Upper lobe of right lung (tissue), 1 donor: ENCODE measurements around the gene SOCS3. TPM values are rescaled to one million over a fixed set of nuclear protein-coding genes. Genes with fewer than 3 reads are reported as not detected.

ENCODE experiments used
- ATAC-seq: fragments of 200-7000 bp; cut with Tn5 transposase; one replicate; pipeline ENCODE4 v1.9.1; 2020; ENCODE audit warnings: mild to moderate bottlenecking, moderate library complexity
- DNase-seq: peaks from one replicate; pipeline ENCODE4 v3.0.0-alpha.2; 2020
- H3K27ac ChIP-seq: fragments of 200-600 bp; one replicate; pipeline ENCODE4 v1.8.0; 2022
- H3K27me3 ChIP-seq: fragments of 200-600 bp; one replicate; pipeline ENCODE4 v1.8.0; 2022; ENCODE audit warnings: mild to moderate bottlenecking
- H3K36me3 ChIP-seq: fragments of 200-600 bp; one replicate; pipeline ENCODE4 v1.8.0; 2022
- H3K4me1 ChIP-seq: fragments of 200-600 bp; one replicate; pipeline ENCODE4 v1.8.0; 2022
- H3K4me3 ChIP-seq: fragments of 200-600 bp; one replicate; pipeline ENCODE4 v1.8.0; 2022; ENCODE audit warnings: mild to moderate bottlenecking
- H3K9me3 ChIP-seq: fragments of 200-600 bp; one replicate; pipeline ENCODE4 v1.8.0; 2022
- CTCF ChIP-seq: fragments of 200-600 bp; IDR thresholded peaks from one replicate; pipeline ENCODE4 v1.8.0; 2022; ENCODE audit warnings: antibody characterized with exemption
- intact Hi-C: fragments of 100-400 bp; cut with DNase I; formaldehyde crosslinking; loops from one replicate; pipeline ENCODE4 v1.11.0; 2022
- total RNA-seq: library from RNA; stranded (reverse); fragmentation: NEBNext Ultra II Directional; extraction: Animal tissue kit (Norgen Biotek cat#: 25700); gene quantifications from one replicate; pipeline ENCODE4 v1.2.1, GENCODE V29; 2021
- donor health status: DM: no; HTN: yes; CAD: no; lungs with severe emphysema.

SOCS3 gene
- total RNA-seq, 1 donor from 2014 or later: 82.0 TPM

GRCh38 chr17:78357672-78358537, 2.0 kb downstream of the SOCS3 start:
- H3K27me3 ChIP-seq: no peaks in the 10 kb centered on the region
- no peak for TF ChIP-seq CTCF
- H3K27ac ChIP-seq: peak overlapping the region; percentile 93
- peaks cover 65% of the 10 kb centered on the region for H3K4me1 ChIP-seq
- no peak for ATAC-seq
- peaks cover 32% of the 10 kb centered on the region for H3K36me3 ChIP-seq
- intact Hi-C loops: no loop called here
- no peaks in the 10 kb centered on the region for H3K9me3 ChIP-seq
- H3K4me3 ChIP-seq: peak overlapping the region; percentile 72
- no peak for DNase-seq

- Histone ChIP-seq H3K4me1 (peaks cover 70% of the 10 kb centered on the region), H3K9me3 (no peaks in the 10 kb centered on the region), H3K4me3 (peak overlapping the region; percentile 72), H3K27ac (peak overlapping the region; percentile 93), H3K27me3 (no peaks in the 10 kb centered on the region), H3K36me3 (peaks cover 32% of the 10 kb centered on the region)
- TF ChIP-seq CTCF: no peak
- intact Hi-C loops: no loop called here
- ATAC-seq: no peak
- DNase-seq: peak; percentile 78
Observed at GRCh38 chr17:78357177-78357586, 2.7 kb downstream of the SOCS3 start.

- peak overlapping the region; percentile 93 for H3K27ac ChIP-seq
- H3K9me3 ChIP-seq: no peaks in the 10 kb centered on the region
- peaks cover 32% of the 10 kb centered on the region for H3K36me3 ChIP-seq
- H3K4me3 ChIP-seq: peak overlapping the region; percentile 72
- ATAC-seq (no peak), DNase-seq (no peak)
- H3K4me1 ChIP-seq: peaks cover 79% of the 10 kb centered on the region
- intact Hi-C loops: no loop called here
- no peaks in the 10 kb centered on the region for H3K27me3 ChIP-seq
- no peak for TF ChIP-seq CTCF
Observed at GRCh38 chr17:78356101-78356713, 3.7 kb downstream of the SOCS3 start.

GRCh38 chr17:78355701-78356100, 4.2 kb downstream of the SOCS3 start:
- no peak for TF ChIP-seq CTCF
- intact Hi-C loops: no loop called here
- Histone ChIP-seq H3K27ac (peak overlapping the region; percentile 93), H3K36me3 (peaks cover 32% of the 10 kb centered on the region), H3K9me3 (no peaks in the 10 kb centered on the region), H3K4me3 (peak overlapping the region; percentile 72), H3K4me1 (peaks cover 79% of the 10 kb centered on the region), H3K27me3 (no peaks in the 10 kb centered on the region)
- DNase-seq (no peak), ATAC-seq (no peak)

GRCh38 chr17:78355045-78355641, 4.7 kb downstream of the SOCS3 start:
- no peak for TF ChIP-seq CTCF
- no peaks in the 10 kb centered on the region for H3K27me3 ChIP-seq
- intact Hi-C loops: no loop called here
- H3K27ac ChIP-seq: peak overlapping the region; percentile 93
- no peaks in the 10 kb centered on the region for H3K9me3 ChIP-seq
- no peak for ATAC-seq
- DNase-seq: no peak
- peaks cover 32% of the 10 kb centered on the region for H3K36me3 ChIP-seq
- no peak overlapping the region for H3K4me3 ChIP-seq
- H3K4me1 ChIP-seq: peaks cover 81% of the 10 kb centered on the region
